RPMI8226 (cell line): ENCODE data around the gene SLC26A3.

ENCODE experiments used
- DNase-seq: peaks from one replicate; pipeline ENCODE4 v3.0.0-alpha.2; 2015

SLC26A3 gene

DNA sequence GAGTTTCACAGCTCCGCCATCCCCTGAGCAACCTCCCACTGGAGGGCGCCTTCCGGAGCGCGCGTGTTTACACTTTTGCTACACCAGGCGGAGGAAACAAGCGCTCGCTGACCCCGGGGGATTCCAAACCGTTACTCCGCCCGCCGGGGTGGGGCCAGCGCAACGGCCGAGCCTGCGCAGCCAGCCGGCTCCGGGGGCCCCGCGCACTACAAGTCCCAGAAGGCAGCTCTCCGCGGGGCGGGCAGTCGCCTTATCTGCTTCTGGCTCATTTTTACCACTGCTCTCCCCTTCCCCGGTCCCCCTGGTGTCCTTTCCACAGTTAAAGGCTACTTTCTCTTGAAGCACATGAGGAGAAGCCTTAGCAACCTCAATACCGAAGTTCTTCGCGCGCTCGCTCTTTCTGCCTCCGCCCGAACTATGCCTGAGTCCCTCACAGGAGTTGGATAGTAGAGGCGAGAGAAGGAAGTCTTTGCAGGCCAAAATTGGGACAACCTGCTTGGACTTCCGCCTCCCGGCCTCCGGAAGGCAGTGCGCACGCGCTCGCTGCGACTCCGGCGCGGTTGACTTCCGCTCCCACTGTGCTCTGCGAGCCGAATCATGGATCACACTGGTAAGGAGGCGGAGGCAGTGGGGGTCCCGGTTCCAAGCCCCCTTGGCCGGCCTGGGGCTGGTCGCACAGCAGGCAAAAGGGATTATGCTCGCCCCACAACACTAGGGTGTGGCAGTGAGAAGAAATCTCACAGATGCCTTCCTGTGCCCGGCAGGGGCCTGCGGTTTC, 59.3 kb downstream of the SLC26A3 start, which contains the start of gene CBLL1:
CBLL1 (plus strand) TSS at position 576 of the 778 bp plus-strand sequence; CDS start at position 598, 22 bp downstream.
- DNase-seq: peak; percentile 99

DNA sequence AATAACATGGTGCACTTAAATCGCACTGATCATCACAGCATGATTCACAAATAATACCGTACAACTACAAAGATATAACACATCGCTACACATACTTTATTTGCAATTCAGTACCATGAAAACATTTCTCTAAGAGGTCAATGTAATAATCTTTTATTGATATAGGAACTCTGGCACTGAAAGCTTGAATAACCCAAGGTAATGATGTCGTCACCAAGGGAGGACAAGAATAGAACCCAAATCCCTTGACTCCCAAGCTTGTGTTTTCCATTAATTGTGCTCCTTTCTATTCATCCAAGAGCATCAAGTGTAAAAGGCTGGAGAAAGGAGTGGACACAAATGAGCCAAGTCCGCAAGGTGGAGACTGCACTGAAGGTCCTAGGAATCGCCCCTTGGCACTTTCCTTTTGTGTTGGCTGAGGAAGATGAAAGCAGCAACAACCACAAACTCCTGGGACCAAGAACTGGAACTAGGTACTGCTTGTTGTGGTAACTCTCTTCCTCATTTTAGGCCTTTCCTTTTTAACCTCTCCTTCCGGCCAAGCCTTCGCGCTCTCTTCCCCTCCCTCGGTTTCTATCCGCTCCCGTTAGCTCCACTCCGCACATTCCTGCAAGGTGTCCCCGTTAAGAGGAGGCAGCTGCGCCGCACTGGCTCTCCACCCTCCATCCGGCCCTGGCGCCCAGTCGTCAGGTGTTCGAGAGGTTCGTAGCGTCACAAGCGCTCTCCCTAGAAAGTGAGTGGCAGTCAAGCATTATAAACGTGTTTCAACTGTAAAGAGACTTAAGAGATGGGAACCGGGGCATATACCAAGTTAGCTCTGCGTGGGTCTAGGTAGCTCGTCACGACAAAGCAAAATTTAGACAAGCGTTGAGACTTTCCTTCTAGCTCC, 60.1 kb downstream of the SLC26A3 start:
- DNase-seq: peak; percentile 84

DNA sequence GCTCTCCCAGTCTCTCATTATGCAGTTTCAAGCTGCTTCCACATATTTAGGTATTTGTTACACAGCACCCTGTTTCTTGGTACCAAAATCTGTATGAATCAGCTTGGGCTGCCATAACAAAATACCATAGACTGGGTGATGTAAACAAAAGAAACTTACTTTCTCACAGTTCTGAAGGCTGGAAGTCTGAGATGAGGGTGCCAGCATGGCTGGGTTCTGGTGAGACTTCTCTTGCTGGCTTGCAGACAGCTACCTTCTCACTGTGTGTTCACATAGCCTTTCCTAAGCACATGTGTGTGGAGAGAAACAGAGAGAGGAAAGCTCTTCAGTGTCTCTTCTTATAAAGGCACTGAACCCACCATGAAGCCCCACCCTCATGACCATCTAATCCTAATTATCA, 74.7 kb downstream of the SLC26A3 start:
- DNase-seq: no peak

DNA sequence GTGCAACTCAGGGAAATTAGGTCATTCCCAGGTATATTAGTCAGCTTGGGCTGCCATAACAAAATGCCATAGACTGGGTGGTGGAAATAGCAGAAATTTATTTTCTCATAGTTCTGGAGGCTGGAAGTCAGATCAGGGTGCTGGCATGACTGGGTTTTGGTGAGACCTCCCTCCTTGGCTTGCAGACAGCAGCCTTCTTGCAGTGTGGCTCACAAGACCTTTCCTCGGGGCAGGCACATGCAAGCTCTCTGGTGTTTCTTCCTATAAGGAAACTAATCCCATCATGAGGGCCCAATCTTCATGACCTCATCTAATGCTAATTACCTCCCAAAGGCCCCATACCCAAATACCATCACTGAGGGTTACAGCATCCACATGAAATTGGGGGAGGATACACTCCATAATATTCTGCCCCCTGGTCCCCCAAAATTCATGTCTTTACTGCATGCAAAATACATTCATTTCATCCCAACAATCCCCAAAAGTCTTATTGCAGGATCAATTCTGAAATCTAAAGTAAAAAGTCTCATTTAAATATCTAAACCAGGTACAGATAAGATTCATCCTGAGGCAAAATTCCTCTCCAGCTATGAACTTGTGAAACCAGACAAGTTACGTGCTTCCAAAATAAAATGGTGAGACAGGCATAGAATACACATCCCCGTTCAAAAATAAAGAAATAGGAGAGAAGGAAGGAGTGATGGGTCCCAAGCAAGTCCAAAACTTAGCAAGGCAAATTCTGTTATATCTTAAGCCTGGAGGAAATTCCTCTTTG, 76.5 kb downstream of the SLC26A3 start:
- no peak for DNase-seq

DNA sequence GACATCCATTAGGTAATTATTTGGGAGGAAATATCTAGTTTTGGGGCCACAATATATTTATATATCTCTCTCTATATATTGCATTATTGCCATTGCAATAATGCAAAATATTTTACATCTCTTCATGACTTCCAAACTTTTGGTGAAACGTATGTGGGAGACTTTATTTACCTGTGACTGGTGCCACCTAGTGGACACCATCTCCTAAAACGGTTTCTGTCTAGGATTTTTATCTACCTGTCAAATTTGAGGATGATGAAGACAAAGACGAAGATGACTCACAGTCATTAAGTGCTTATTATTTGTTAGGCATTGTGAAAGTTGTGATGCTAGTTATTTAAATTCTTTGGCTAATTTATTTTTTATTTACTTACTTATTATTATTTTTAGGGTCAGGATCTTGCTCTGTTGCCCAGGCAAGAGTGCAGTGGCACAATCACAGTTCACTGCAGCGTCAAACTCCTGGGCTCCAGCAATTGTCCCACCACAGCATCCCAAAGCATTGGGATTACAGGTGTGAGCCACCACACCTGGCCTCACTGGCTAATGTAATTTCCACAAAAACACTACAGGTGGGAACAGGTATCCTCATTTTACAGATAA, 77.8 kb downstream of the SLC26A3 start:
- DNase-seq: peak; percentile 80

DNA sequence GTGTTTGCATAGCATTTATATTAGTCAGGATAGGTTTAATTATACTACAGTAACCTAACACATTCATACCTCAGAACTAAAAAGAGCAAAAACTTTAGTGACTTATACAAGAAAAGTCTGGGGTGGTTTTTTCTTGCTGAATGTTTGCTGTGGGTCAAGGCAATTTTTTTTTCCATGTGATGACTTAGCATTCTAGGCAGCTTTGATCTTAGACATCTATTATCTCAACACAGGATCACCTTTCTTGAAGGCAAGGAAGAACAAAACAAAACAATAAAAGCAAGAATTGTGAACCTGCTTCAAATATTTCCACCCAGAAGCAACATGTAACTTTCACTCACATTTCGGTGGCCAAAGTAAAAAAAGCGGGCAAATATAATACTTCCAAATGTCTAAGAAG, 79.8 kb downstream of the SLC26A3 start:
- DNase-seq: no peak

DNA sequence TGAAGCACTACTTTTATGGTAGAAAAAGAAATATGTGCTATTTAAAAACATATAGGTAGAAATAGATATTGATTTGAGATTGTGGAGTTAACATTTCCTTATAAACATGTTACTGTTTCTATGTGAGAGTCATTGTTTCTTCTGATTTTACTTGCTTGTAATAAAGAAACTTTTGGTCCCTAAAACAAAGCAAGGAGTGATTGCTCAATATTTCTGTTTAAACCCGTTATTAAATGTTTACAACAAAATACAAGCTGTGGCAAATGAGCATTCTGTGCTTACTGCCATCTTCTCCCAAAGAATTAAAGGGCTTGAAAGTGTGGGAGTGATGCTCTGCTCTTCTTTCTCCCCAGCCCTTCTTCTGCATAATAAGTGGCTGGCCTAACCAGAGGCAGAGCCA, 81.7 kb downstream of the SLC26A3 start:
- no peak for DNase-seq

DNA sequence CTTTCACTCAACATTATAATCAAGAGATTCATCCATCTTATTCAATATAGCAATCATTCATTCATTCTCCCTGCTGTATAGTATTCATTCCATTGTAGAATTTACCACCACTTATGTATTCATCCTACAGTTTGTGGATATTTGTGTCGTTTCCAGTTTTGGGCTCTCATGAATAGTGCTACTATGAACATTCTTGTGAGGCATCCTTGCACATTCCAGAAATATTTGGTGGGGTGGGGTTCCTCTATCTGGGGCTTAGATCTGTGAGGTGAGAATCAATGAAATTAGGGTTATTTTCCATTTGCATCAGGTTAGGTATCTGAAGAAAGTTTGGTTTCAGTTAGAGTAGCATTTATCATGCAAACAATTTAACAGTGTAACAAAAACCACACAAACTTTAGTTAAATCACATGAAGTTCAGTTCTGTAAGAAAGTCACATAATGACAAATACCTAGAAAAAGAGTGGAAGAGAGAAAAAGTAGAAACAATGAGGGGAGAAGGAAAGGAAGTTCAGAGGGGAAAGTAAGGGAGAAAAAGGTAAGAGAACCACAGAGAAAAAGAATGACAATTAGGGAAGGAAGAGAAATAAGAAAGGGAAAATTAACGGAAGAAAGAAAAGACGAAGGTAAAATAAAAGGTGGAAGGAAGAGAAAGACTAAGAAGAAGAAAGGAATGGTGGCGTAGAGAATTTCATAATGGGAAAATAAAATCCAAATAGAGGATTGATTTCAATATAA, 84.4 kb downstream of the SLC26A3 start:
- no peak for DNase-seq

DNA sequence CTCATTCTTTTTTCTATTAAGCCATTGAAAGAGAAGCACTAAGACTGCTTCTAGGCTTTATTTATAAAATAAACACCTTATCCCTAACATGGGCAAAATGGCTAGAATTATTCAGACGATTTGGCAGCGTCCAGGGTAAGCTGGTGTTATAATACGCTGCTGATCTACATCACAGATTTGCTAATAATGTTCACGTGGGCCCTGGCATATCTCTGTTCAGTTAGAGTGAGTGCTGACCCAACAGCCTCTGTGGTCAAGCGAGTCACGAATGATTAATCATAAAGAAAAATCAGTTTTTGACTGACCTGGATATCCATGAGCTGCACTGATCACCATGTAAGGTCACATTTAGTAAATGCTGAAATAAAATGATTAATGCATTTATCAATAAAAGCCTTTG, 87.5 kb downstream of the SLC26A3 start:
- DNase-seq: no peak
